NCI-H82 treated with DMSO at 0.1 percent for 48 hours (cell line): ENCODE results near the gene OLFM4.
A peak's percentile ranks its signal among the peaks of the same experiment; 100 is the strongest.
"Not testable (repeated sequence)": the region's sequence is repeated elsewhere in the genome, so short reads cannot be mapped to it uniquely, and the experiment has no call there.

Experiments used
- DNase-seq: peaks from one replicate; lab custom pipeline; 2025; ENCODE audit not compliant: unreplicated experiment; lab: John Stamatoyannopoulos, UW

The OLFM4 gene

DNA sequence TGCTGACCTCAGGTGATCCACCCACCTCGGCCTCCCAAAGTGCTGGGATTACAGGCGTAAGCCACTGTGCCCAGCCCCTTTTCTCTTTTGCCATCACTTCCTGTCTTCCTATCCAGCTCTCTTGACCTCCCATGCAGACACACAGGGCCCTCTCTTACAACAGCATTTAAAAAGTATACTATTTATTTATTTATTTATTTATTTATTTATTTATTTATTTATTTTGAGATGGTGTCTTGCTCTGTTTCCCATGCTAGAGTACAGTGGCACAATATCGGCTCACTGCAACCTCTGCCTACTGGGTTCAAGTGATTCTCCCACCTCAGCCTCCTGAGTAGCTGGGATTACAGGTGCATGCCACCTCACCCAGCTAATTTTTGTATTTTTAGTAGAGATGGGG is 14.6 kb upstream of the OLFM4 start:
- DNase-seq = not testable (repeated sequence)

DNA sequence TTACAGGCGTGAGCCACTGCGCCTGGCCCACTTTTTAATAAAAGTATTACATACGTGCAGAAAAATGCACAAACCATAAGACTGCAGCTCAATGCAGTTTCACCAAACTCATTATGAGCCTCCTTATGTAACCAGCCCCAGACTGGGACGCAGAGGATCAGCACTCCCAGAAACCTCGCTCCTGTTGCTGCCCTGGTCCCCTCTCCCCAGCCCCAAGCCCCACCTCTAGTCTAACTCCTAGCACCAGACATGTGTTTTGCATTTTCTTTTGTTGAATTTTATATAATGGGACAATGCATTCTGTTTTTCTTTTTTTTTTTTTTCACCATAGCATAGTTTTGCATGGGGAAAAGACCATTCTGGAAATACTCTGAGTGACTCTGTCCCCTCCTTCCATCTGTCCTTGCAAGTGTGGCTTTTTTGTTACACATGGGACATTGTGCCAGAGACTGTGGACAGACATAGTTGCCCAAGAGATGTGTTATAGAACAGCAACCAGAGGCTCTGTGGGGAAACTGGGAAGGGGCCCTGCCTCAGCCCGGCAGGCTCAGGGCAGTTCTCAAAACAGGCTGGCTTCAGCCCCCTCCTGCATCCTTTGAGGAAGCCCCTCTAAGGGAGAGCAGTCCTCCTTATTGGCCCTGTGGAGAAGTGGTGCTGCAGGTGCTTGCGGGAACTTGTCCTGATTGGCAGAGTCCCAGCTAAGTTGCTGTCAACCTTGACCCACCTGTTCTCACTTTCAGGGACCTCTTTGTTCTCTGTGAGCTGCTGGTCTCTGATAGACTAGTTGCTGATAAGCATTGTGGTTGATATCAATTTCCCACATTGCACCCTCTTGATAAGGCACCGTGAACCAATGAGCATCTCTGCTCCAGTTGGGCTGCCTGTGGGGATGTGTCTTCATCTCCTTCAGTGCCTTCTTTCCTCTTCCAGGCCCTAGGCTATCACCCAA is 13.8 kb upstream of the OLFM4 start:
- DNase-seq = no peak

DNA sequence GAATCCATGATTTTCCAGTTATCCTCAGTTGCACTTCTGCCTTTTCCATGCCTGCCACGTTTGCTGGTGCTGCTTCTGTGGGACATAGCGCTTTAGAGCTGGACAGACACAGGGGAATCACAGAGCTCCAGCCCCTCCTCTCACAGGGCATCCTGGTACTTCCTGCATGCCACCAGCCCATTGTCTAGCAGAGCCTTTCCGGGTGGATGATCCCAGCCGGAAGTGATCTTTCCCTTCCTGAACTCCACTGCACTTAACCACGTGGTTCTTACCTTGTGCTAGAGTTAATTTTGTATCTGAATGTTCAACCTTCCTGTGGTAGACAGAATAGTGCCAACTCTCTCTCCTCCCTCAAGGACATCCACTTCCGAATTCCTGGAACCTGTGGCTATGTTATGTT is 12.6 kb upstream of the OLFM4 start:
- DNase-seq = no peak

DNA sequence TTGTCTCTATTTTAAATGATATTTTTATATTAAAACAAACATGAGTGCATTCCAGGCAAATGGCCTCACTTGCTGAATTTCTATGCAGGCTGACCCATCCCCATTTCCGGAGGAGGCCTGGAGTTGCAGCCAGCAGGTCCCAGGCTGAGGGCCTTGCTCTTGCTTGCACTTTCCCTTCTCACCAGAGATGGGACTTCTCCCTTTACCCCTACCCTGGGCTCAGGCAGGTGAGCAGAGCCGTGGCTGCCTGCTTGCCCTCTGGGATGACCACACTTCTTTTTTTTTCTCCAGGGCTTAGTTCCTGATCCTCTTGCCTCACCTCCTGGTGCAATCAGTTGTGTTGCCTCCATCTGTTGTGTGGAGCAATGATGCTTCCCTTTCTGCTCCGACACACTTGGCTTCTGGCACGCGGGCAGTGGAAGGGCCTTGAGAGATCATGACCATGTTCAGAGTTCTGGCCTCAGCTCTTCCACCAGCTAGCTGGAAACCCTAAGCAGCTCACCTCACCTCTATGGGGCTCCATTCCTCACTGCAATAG is 11.1 kb upstream of the OLFM4 start:
- no peak for DNase-seq

DNA sequence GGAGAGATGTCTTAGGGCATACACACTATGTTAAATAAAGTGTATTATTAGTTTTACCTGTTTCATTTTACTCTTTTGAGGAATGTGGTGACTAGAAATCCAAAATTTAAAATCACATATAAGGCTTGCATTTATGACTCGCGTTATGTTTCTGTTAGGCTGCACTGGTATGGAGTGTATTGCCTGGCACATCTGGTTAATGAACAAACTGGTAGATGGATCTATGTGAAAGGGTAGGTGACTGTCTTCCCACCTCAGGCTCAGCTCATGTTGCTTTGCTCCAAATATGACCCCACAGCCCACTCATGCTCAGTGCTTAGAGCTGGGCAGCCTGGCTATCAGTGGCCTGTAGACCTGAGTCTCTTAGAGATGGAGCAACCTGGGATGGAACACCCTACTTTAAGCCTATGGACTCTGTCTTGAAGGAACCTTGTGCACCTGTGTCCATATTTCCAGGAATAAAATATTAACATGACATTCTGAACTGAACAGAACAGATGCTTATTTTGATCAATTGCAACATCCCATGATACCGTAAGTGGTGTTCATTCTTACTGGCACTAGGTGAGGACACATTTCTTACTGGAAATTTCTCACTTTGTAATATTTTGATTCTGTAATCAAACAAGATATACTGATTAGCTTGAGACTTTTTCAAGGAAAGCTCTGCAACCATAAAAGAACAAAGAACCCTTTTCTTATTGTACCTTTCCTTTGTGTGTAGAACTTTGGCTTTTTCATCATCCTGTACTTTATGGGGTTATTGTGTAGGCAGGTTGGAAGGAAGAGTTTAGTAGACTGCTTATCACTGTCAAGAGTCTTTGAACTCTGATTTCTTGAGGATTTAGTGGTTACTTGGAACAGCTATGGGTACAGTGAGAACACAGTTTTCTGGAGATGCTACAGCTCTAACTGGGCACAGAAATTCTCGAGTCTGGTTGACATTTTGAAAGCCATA is 9.6 kb upstream of the OLFM4 start:
- no peak for DNase-seq

DNA sequence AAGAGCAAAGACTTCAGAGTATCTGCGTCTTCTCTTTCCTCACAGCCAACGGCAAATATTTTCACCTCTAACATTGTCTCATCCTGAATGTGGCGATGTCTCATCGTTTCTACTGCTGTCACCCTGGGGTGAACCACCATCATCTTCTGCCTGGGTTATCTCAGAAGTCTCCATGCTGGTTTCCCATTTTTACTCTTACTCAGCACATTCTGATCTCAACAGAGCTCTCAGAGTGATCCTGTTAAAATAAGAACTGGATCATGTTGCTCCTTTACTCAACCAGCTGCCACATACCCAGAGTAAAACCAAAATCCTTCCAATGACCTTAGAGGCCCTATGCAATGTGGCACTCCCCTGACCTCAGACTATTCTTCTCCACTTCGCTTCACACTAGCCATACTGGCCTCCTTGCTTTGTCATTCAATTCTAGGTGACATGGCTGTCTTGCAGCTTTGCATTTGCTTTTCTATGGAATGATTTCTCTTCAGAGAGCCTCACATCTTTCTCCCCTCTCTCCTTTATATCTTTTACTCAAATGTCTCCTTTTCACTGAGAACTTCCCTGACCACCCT is 7.8 kb upstream of the OLFM4 start:
- DNase-seq = peak; percentile 72

DNA sequence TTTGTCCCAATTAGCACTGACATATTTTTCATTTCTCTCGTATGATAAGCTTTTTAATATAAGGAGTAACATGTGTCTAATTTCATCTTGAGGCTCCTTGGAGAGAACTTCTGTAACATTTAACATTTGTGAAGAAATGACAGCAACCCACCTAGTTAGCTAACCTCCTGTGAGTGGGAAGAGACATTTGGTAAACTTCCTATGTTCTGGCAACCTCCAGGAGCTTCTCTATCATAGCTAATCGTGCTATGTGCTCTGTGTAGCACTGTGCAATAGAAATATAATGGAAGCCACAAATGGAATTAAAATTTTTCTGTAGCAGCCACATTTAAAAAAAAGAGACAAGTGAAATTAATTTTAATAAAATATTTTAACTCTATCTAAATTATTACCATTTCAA is 5.4 kb upstream of the OLFM4 start:
- no peak for DNase-seq

DNA sequence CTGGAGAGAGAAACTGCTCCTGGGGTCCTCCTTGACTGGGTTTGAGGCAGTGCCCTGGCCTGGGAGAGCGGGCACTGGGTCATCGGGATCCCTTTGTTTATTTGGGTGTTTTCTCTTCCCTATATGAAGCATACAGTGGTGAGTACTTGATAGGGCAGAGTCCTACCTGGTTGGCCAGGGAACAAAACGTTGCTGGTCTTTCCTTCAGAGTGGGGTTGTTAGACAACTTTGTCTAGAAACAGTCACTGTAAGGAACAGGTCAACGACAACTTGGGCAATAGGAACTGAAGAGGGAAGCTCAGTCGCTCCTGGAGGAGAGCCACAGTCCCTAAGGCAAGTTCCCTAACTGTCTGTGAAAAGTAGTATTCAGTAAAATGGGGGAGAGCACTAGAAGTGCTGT is 550 bp upstream of the OLFM4 start:
- DNase-seq = no peak

DNA sequence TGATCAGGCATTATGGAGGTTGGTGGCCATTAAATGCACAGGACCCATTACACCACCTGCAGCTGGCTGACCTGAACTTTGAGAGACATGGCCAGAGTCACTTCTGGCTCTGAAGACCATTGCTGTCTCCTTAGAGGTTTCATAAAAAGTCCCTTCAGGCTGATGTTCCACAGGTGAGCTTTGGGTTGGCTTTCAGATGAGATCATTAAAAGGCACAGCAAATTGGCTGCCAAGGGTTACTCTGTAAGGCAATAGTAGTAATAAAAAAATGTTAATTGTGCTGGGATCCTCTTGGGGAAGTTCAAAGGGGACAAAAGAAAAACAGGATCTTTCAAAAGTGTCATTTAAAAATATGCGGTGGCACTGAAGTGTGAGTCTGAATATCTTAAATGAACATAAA is 4.2 kb downstream of the OLFM4 start:
- DNase-seq = no peak

DNA sequence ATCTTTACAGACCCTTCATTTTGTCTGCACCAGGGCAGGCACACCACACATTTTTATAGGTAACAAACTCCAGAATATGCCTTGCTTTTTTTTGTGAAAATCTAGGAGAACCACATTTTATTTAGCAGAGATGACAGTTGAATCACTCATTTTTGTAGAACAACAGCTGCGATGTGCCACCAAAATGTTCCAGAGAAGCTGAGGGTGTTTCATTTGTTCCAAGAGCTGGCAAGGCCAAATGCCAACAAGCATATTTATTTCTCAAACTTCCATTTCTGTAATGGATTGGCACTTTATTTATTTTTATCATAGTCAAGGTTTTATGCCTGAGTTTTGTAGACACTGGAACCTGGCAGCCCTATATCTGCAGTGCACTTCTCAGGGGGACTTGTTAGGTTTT is 10.4 kb downstream of the OLFM4 start:
- no peak for DNase-seq

DNA sequence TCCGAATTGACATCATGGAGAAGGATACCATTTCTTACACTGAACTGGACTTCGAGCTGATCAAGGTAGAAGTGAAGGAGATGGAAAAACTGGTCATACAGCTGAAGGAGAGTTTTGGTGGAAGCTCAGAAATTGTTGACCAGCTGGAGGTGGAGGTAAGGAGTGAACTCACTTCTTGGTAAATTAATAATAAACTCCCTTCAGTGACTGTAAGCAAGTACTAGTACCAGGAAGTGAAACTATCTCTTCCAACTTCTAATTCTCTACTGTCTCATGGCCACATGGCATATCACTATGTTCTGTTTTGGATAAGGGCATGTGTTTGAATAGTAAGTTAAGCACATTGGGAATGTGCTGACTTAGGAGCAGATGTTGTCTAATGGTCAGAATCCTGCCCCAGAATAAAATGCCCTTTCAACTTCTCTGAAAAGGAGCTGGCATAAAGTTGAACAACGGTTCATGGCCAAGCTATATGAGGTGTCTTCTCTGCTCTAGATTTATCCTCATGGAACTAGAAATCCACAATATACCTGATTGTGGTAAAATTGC is 13.4 kb downstream of the OLFM4 start:
- no peak for DNase-seq

DNA sequence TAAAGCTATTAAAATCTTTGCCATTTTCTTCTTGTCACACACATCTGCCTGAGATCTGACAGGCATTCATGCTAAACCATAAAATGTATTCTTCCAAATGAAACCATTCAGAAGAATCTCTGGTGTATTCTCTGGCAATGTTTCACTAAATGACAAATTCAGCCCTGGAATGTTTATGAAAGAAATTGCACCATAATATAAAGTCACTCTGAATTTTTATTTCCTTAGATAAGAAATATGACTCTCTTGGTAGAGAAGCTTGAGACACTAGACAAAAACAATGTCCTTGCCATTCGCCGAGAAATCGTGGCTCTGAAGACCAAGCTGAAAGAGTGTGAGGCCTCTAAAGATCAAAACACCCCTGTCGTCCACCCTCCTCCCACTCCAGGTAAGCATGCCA is 14.3 kb downstream of the OLFM4 start:
- DNase-seq = no peak

DNA sequence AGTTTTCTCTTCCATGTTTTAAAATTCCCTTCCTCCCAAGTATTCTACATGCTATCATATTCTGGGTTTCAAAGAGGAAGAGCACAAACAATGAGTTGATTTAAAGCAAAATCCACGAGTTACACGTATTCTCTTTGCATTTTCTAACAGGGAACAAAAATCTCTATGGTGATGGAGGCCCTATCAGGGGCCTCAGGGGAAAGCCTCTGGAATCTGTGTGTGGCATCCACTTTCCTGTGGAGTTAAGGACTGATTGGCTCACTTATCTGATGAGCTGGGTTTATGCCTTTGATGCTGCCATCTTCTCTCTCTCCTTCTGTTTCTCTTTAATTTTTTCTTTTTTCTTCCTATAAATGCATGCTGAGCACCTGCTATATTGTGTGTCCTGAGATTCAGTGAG is 14.8 kb downstream of the OLFM4 start:
- DNase-seq = no peak

DNA sequence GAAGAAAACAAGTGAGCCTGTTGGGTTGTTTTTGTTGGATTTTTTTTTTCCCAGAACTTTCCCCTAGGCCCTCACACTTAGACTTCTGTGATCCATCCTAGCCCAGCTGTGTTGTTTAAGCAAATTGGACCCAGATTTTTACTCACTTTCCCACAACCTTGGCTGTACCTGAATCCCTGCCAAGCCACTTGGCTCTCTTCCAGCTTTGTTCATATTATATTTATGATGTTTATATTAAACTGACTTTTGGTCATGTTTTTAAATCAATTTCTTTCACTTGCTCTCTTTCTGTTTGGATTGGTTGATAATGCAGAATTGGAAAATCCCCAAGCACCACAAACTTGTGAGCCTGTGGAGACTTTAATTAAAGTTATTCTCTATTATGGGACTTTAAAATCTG is 16.6 kb downstream of the OLFM4 start:
- DNase-seq = no peak

DNA sequence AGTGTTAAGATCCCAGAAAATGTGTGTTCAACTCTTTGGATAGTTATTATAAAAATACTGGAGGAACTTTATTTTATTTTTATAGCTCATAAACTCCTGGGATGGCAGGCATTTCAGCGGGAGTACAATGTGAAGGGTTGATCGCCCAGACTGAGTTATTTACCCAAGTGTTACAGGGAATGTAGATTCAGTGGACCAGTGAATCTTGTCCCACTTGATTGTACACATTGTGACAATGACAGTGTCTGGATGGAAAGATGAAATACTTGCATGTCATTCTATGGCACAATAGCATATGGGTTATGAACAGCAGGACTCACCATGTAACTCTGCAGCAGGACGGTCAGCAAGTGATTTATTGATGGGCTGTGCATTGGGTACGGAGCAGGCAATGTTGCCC is 20.3 kb downstream of the OLFM4 start:
- DNase-seq = no peak

DNA sequence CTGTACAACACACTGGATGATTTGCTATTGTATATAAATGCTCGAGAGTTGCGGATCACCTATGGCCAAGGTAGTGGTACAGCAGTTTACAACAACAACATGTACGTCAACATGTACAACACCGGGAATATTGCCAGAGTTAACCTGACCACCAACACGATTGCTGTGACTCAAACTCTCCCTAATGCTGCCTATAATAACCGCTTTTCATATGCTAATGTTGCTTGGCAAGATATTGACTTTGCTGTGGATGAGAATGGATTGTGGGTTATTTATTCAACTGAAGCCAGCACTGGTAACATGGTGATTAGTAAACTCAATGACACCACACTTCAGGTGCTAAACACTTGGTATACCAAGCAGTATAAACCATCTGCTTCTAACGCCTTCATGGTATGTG is 21.5 kb downstream of the OLFM4 start:
- DNase-seq = no peak

DNA sequence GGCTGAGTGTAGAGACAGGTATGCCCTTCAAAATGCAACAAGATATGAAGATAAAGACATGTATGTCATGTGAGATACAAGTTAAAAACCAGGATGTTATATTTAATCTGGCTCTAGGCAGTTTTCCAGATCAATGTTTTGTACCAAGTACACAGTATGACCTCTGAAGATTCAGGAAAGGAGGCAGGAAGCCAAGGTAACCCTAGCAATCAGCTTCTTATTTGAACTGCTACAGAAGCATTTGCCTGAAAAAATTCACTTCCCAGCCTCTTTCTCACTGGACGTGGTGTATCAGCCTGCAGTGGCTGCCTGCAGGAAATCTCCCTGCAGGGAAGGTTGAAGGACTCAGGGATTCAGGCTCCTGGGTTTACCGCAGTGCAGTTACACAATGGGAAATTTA is 24.1 kb downstream of the OLFM4 start:
- DNase-seq = no peak

DNA sequence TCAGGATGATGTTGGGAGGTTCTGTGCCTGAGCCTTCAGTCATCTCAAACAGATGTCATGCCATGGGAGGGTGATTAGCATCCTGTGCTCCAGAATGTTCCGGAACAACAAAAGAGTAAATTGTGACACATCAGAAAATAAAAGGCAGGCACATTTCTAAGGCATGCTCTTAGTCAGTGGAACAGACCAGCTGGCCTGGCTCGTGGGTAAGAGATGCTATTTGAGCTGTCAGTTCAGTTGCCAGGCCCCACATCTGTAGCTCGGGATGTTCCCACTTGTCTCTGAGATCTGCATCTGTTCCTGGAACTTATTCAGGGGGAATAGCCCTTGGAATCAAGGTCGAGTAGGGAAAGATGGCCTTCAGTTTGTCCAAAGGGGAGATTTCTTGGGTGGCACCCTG is 26.0 kb downstream of the OLFM4 start:
- DNase-seq = no peak

DNA sequence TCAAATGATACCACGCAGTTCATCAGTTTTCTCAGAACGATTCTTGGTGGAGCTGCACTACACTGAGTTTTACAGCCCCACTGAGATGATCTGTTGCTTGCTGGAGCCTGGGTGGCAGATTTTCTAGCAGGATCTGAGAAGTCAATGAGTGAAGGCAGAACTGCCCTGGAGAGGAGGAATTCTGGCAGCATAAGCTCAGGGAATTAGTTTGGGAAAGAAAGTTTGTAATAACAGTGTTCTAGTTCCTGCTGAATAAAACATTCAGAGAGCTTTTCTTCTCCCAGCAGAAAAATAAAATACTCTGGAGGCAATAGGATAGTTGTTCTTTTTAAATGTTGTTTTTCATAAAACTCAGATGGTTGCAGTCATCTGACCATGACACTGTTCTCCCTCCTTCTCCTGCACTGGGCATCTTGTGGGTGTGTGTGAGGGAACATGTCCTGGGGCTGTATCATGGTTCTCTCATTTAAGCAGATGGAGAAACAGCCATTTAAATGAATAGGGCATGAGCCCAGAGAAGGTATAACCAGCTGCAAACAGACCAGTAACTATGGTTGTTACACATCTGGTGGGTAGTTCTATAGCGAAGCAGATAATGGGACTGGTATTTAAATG is 29.6 kb downstream of the OLFM4 start:
- DNase-seq = no peak

DNA sequence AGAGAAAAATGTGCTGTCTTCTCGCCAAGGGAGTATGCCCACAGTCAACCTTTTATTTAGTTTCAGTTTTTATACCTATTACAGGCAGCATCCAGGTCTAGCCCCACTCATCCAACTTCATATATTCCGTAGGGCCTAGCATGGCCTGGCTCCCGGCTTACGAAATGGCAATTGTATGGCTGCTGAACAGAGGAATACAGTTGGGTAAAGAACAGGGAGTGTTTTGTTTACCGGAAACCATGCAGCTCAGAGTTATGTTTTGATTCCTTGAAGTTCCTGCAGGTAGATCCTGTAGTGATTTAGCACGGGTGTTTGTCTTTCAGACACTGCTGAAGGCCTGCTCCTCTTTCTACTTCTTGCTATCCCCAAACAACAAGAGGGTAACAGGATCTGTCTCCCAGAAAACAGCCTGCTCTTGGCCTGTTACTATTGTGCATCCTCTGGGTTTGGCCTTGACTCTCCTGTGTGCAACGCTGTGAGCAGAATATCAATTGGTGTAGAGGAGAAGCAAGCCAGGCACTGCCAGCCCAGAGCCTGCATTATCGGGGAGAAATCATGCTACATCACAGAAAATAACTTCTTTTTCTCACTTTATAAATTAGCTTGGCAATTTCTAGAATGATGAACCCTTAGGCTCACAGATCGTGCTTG is 32.4 kb downstream of the OLFM4 start:
- DNase-seq = no peak
